Fibroblast of gingiva (primary cell): ENCODE data around the gene OR6N2.

ENCODE experiments used
- DNase-seq: peaks from one replicate; pipeline ENCODE4 v3.0.0-alpha.2; 2011; ENCODE audit warnings: low read depth

Gene OR6N2

GRCh38 chr1:158754420-158754819 is 26.6 kb downstream of the OR6N2 start, which contains the start of gene OR6K6:
Gene OR6K6, plus strand, starts transcription at chr1:158754720. Its CDS starts 168 bp downstream, at chr1:158754888.
- no peak for DNase-seq

- no peak for DNase-seq
Observed at GRCh38 chr1:158752155-158752712, 28.8 kb downstream of the OR6N2 start.

- no peak for DNase-seq
Observed at GRCh38 chr1:158735848-158736247, 45.2 kb downstream of the OR6N2 start.

- no peak for DNase-seq
Observed at GRCh38 chr1:158732524-158732923, 48.5 kb downstream of the OR6N2 start.

GRCh38 chr1:158731707-158732106 is 49.3 kb downstream of the OR6N2 start:
- no peak for DNase-seq

- DNase-seq: no peak
Observed at GRCh38 chr1:158730453-158730852, 50.6 kb downstream of the OR6N2 start.

GRCh38 chr1:158728510-158729225 is 52.3 kb downstream of the OR6N2 start:
- DNase-seq: no peak

- no peak for DNase-seq
Observed at GRCh38 chr1:158724442-158724841, 56.6 kb downstream of the OR6N2 start.
